ENCODE results near the gene ARL3. TPM values are rescaled to one million over a fixed set of nuclear protein-coding genes. Genes with fewer than 3 reads are reported as not detected.

Gene ARL3
- total and polyA plus RNA-seq, 8 donors: 10.3 to 23.2 (median 21.8) TPM

GRCh38 chr10:102678842-102679289, 35.3 kb downstream of the ARL3 start:
- Histone ChIP-seq H3K27me3 (no peaks in the 10 kb centered on the region), H3K36me3 (no peaks in the 10 kb centered on the region), H3K4me3 (no peak overlapping the region), H3K9me3 (no peaks in the 10 kb centered on the region), H3K27ac (peak overlapping the region in 1 of 2 donors; percentile 94), H3K4me1 (peaks cover 45 to 56% of the 10 kb centered on the region in 2 donors)
- peak in 3 of 4 donors; percentile 69 to 94 (median 79) for DNase-seq
- intact Hi-C loops (cut with DNase I): no loop called here
- TF ChIP-seq CTCF (IDR thresholded peaks at IDR 0.05): peak; percentile 48 to 67
- ATAC-seq: peak; percentile 64

DNA sequence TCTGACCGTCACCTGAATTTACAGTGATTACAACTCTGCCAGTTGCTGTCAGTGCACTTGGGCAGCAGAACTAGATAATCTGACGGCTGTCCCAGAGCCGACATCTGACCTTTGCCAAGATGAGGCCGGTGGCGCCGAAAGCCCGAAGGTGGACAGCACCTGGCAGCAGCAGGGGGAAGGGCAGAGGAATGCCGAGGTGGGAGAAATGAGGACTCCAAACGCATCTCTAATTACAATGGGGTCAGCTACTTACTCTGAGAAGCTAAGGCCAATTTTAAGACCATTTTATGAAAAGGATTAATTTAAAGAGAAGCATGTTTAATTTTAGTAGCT, 36.2 kb downstream of the ARL3 start:
- no peak overlapping the region for H3K4me3 ChIP-seq
- no peaks in the 10 kb centered on the region for H3K36me3 ChIP-seq
- H3K4me1 ChIP-seq: peaks cover 50 to 64% of the 10 kb centered on the region in 2 donors
- ATAC-seq (no peak), DNase-seq (peak in 2 of 4 donors; percentile 28 to 51)
- intact Hi-C loops (cut with DNase I): no loop called here
- no peak for TF ChIP-seq CTCF (IDR thresholded peaks at IDR 0.05)
- H3K9me3 ChIP-seq: no peaks in the 10 kb centered on the region
- peak overlapping the region in 1 of 2 donors; percentile 94 for H3K27ac ChIP-seq
- no peaks in the 10 kb centered on the region for H3K27me3 ChIP-seq

- H3K9me3 ChIP-seq: no peaks in the 10 kb centered on the region
- DNase-seq: peak in 1 of 4 donors; percentile 4
- H3K36me3 ChIP-seq: no peaks in the 10 kb centered on the region
- peak overlapping the region; percentile 82 to 94 for H3K27ac ChIP-seq
- H3K27me3 ChIP-seq: no peaks in the 10 kb centered on the region
- no peak for ATAC-seq
- intact Hi-C loops (cut with DNase I): no loop called here
- peaks cover 53 to 70% of the 10 kb centered on the region in 2 donors for H3K4me1 ChIP-seq
- no peak for TF ChIP-seq CTCF (IDR thresholded peaks at IDR 0.05)
- H3K4me3 ChIP-seq: no peak overlapping the region
Observed at GRCh38 chr10:102677331-102678067, 36.7 kb downstream of the ARL3 start.

GRCh38 chr10:102676534-102677315, 37.5 kb downstream of the ARL3 start:
- Histone ChIP-seq H3K27ac (peak overlapping the region; percentile 82 to 94), H3K27me3 (no peaks in the 10 kb centered on the region), H3K9me3 (no peaks in the 10 kb centered on the region), H3K36me3 (no peaks in the 10 kb centered on the region), H3K4me3 (no peak overlapping the region), H3K4me1 (peaks cover 54 to 73% of the 10 kb centered on the region in 2 donors)
- DNase-seq: peak in 2 of 4 donors; percentile 30 to 54
- ATAC-seq: no peak
- no peak for TF ChIP-seq CTCF (IDR thresholded peaks at IDR 0.05)
- intact Hi-C loops (cut with DNase I): no loop called here

All from left lung (tissue), 10 donors.